T-helper 1 cell (primary cell): ENCODE results near the gene TIMM21.
A peak's percentile ranks its signal among the peaks of the same experiment; 100 is the strongest.

Experiments used
- DNase-seq, 5 donors: peaks; one replicate each; pipeline ENCODE4 v3.0.0-alpha.2; 2012 to 2020
- total RNA-seq, 4 donors: gene quantifications; one replicate each; lab custom pipeline; 2026; lab: John Stamatoyannopoulos, UW

Gene TIMM21, protein sequence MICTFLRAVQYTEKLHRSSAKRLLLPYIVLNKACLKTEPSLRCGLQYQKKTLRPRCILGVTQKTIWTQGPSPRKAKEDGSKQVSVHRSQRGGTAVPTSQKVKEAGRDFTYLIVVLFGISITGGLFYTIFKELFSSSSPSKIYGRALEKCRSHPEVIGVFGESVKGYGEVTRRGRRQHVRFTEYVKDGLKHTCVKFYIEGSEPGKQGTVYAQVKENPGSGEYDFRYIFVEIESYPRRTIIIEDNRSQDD
- 7.3 to 13.3 (median 8.7) reads per million in 4 donors for total RNA-seq

DNA sequence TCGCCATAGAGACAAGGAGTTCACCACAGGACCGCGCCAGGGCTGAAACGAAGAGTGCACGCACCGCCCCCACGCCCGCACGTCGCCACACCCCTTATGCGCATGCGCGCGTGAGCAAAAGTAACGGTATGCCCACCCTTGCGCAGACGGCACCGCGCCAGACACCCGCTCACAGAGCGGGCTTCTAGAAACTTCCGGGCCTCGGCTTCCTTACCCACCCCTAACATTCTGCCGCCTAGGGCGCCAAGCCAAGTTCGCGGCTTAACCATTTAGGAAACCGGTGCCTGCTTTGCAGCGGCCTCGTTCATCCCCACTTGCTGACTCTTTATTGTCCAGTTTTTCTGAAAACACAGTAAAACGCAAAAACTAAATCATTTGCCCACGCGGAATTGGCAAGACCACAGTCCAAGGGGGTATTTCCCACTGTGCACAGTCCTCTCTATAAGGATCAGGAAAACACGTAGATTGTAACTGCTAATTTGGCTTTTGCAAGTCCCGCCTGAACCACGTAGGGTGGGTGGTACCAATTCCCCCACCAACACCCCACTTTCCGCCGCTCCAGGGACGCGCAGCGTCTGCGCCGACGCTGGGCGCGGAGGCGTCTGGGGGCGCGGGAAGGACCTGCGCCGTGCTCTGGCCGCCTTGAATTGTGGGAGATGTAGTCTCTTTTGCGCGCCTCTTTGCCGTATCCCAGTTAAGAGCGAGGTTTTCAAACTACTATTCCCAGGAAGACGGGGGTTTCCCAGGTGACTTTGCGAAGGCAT, at the start of gene TIMM21, which contains the start of gene FBXO15:
TIMM21 (plus strand) TSS at position 745 of the 764 bp plus-strand sequence. CDS start 286 bp downstream, outside the sequence.
FBXO15 (minus strand) TSS at position 56 of the 764 bp plus-strand sequence; CDS start at position 7, 49 bp downstream.
- DNase-seq: peak; percentile 89 to 98 (median 91)

DNA sequence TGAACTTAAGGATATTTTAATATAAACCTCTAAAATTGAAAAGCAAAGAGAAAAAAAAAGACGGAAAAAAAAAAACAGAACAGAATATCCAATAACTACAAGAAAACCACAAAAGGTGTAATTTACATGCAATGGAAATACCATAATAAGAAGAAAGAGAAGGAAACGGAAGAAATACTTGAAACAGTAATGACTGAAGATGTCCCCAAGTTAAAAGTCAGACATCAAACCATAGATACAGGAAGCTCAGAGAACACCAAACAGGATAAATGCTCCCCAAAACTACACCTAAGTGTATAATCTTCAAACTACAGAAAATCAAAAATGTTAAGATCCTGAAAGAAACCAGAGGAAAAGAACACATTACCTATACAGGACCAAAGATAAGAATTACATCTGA, 39.9 kb upstream of the TIMM21 start:
- no peak for DNase-seq

DNA sequence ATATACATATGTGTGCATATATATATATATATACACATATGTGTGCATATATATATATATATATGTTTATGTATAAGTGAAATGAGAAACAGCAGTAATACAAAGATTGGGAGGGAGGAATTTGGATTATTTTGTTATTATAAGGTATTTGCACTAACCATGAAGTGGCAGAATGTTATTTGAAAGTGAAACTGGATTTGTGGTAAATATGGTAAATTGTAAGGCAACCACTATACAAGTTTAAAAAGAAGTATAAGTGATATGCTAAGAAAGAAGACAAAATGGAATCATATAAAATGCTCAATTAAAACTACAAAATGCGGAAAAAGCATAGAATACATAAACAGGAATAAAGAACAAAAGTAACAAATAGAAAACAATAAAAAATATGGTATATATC, 38.2 kb upstream of the TIMM21 start:
- DNase-seq: no peak

DNA sequence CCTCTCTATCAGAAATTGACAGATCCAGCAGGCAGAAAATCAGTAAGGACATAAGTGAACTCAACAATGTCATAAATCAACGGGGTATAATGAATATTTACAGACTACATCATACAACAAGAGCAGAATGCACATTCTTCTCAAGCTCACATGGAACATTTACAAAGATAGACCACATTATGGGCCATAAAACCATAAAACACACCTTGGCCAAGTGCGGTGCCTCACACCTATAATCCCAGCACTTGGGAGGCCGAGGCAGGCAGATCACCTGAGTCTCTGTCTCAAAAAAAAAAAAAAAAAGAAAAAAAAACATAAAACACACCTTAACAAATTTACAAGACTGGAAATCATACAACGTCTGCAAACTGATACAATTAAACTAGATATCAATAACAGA, 37.3 kb upstream of the TIMM21 start:
- no peak for DNase-seq

DNA sequence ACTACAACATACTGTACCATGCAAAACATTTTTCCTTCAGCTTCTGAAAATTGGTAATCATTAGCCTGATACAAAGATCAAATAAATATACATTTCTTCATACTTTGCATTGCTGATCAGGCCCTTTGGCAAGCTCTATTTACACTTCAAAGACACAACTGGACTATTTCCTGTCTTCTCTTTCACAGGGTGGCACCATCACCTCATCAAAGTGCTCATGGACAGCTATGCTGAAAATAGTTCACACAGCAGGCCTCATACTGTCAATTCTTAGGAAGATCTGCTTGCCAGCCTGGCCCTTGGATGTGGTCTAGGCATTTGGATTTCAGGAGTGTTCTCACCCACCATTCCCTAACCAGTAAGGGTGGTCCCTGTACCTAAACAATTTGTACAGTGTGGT, 34.6 kb upstream of the TIMM21 start:
- no peak for DNase-seq

DNA sequence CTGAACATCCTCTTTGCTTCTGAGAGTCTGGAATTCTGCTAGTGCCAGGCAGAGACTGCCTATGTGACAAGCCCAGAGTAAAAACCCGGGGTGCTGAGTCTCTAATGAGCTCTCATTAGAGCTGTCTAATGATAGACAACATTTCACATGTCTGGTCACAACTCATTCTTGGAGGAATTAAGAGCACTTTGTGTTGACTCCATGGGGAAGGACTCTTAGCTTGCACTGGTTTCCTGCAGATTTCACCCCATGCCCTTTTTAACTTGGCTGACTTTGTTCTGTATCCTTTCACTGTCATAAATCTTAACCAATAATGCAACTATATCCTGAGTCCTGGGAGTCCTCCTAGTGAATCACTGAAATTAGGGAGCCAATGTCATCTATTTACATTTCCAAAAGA, 34.2 kb upstream of the TIMM21 start:
- no peak for DNase-seq

DNA sequence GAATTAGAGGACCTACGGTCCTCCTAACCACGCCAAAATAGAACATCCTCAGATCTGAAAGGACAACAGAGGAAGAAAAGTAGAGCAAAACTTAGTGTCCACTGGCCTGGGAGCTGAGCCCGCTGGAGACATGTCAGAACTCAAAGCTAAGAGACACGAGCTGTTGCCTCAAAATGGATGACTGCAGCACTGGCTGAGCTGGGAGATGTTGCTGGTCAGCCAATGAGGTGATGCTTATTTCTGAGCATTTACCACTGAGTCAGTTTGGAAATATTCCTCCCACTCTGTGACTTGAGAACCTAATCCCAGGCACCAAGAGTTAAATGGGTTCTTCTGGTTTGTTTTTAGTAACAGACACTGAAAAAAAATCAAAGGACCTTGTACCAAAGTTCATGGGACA, 33.3 kb upstream of the TIMM21 start:
- DNase-seq: no peak

DNA sequence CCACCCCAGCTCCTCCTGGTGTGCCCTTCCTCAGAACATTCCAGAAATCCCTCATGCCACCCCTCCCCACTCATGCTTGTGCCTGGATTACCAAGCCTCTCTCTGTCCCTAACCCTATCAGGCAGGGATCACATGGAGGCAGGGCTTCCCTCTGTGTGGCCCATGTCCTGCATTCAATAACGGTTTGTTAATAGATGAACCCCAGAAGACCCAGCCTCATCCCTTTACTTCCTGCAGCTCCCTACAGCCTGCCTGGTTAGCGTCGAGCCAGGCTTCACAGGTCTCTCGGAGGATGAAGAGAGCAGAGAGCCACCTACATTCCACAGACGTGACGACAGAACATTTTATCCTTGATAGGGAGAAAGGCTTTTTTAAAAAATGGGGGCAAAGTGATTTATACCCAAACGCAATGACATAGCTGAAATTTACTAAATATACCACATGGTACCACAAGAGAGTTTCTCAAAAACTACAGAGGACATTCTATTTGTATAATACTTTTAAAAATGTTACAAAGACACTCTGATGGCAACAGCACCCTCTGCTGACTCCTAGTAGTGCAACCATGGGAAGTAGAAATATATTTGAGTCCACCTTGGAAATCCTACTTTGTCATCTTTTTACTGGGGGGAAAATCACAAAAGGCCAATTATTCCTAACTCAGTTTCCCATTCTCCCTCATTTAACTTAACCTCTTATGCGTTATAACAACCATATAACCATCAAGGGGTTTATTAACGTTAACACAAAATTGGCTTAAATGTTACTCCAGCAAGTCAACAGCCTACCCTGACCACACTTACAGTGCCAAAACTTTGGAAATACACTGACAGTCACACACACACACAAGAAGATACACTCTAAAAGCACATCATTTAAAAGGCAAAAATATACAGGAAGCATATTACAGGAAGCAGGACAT, 31.4 kb upstream of the TIMM21 start:
- peak in 2 of 5 donors; percentile 5 to 25 for DNase-seq

DNA sequence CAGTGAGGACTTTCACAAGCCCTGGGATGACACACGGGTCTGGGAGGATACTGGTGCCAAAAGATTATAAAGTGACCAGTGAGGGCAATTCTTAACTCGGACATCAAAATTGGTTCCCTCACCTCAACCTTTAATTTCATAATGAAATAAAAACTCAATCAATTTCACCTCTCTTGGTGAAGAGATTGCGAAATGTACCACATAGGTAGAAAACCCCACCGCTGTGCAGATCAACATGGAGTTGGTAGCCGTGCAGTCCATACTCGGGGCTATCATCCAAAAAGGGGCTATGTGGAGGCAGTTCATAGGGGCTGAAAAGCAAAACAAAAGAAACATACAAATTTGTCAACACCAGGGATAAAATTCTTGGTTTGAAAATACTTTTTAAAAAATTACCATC, 25.1 kb upstream of the TIMM21 start:
- DNase-seq: no peak

DNA sequence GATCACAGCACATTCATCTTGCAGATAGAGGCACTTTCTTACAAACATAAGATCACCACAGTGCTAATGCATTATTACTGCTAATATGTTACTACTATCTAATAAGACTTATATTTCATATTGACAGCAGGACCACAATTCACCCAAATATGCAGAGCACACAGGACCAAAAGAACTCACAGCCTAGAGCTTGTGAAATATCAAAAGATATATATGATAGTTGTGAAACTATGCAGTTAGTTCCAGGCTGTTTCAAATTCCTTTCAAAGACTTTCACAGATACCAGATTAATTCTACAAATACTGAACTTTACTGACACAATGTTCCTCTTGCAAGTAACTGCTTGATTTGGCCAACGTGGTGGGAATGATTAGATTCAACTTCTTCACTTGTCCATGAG, 23.7 kb upstream of the TIMM21 start:
- no peak for DNase-seq

DNA sequence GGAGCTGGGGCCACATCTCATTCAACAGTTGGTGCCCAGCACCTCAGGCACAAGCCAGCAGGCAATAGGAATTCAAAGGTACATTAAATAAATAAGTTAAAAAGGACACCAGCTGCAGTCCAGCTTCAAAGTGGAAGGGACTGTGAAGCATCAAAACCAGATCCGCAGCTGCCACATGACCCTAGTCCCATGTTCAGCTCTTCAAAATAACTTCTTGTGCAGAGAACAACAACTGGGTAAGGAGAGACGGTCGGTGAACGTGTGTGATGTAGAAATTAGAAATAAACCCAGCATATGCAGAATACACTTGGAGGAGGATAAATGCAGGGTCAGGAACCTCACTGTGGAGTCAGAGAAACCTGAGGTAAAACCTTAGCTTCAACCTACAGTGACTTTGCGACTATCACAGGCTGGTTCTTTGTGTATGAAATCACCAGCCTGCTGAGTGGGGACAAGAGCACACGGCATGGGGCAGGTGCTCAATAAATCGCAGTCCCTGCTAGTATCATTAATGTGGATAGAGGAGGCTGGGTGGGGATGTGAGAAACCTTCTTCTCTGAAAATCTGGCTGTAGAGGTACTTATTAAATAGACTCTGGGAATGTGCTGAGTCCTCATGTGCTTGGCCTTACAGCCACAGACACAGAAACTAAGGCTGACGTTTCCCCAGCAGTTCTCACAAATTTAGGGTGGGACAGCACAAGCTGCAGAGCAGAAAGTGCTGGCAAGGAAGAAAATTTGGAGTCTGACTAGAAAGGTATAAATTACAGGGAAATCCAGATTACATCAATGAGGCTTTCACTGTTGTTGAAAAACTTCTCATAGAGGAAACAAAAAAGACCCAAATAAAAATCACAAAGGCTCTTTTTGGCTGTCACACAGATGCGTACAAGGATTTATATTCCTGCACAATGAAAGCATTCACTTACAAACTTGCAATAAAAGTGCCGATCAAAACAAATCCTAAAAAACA, 21.4 kb upstream of the TIMM21 start:
- no peak for DNase-seq

DNA sequence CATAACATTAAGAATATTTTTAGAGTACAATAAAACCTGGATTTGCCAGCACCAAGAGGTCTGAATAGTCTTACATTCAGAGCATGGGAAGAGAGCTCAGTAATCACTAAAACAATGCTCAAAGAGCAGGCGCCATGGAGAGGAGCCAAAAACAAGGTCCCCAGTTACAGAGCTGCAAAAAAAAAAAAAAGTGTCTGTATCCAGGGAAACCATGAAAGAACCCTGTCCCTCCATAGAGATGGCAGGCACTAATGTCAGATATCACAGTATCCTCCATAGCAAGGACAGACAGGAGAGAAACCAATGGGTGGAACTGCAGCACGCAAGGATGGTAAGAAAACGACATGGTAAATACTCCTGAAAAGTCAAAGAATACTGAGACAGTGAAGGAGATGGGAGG, 20.2 kb upstream of the TIMM21 start:
- DNase-seq: no peak

DNA sequence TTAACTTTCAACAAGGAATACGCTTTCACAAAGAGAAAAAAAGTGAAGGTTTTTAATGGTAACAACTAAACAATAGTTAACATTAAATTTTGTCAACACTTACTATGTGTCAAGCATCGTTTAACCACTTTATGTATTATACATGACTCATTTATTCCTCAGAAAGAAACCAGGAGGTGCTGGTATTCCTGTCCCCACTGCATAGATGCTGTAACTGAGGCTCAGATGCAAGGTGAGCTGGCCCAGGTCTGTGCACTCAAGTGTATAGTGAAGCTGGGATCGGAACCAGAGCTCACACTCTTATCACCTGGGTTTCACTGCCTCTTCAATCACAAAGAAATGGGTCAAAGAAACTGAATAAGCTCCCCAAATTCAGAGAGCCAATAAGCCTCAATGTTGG, 17.2 kb upstream of the TIMM21 start:
- DNase-seq: no peak

DNA sequence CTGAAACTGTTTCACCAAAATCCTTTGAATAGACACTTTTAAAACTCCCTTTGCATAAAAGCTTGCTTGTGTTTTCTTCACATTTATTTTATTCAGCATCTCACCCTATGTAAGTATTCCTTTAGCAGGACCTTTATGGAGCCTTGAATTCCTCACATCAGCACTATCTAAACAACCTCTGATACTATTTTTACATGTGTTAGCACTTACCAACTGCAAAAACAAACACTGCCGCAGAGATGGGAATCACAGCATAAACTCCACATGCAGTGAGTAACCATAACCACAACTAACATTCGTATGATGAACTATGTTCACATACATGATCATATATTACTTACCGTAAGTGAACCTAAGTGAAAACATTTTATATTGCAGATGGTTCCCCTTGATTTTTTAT, 16.1 kb upstream of the TIMM21 start:
- no peak for DNase-seq

DNA sequence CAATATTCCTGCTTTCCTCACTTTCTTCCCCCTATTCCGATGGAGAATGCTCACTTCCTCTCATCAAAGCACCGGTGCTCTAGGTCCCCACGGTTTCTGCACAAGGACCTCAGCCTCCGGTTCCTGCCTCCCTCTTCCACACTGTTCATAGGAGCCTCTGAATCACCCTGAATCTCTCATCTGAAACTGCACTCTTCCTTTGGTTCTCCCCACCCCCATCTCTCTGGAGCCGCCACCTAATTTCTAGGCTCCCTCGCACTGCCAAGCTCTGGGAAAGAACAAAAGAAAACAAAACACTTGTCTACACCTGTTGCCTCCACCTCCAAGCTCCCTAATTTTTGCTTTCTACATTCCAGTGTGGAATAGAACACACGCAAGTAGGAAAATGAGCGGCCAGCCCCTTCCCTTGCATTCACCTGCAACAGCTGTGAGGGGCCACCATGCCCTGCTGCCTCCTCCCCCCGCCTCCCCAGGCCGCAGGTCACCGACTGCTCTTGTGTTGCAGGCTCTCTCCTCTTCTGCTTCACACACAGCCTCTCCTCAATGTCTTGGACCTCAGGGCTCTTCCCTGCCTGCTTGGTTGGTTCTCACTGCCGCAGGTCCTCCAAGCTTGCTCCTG, 10.3 kb upstream of the TIMM21 start:
- no peak for DNase-seq

DNA sequence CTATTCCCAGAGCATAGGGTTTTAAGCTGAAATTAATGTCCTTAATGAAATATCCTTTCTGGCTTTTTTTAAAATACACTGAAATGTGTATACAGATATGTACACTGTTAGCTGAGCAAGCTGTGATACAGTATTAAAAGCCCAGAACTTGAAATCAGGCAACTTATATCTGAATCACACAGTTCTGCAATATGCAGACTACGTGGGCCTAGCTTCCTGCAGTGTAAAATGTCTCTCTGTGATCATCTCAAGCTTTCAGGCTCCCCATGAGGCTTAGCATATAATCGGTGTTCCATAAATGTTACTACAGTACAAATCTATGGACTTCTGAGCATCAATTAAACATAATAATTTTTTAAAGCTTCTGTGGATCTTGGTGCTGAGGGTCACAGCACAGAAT, 8.9 kb upstream of the TIMM21 start:
- DNase-seq: no peak

DNA sequence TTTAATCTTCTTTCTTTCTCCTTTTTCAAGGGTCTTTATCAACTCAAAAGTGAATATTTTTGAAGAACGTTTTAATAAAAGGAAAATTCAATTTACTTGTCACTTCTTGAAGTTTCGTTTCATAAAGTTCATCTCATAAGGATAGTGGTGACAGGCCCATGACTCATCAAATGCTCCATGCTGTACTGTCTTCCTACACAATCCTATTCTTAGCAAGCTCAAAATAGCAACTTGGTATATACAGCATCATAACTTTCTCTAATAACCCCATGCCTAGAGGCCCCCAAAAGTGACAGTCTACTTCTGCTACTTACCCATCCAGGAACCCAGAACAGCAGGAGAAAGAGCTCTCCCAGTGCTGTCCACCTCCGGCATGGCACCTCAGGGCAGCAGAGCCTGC, 8.4 kb upstream of the TIMM21 start:
- peak in 1 of 5 donors; percentile 17 for DNase-seq

DNA sequence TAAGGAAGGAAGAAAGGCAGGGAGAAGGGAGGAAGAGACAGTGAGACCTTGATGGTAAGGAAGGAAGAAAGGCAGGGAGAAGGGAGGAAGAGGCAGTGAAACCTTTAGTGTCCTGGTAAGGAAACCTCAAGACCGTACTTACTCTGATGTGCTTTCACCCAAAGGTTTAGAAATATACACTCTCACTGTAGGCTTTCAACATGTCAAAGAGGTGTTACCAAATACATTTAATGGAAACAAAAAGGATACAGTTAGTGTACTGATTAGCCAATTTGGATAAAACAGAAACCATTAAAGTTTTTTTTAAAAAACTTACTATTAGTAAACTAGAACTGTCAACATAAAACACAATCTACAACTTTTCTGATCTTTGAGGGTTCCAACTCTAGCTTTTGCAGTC, 7.7 kb upstream of the TIMM21 start:
- no peak for DNase-seq

DNA sequence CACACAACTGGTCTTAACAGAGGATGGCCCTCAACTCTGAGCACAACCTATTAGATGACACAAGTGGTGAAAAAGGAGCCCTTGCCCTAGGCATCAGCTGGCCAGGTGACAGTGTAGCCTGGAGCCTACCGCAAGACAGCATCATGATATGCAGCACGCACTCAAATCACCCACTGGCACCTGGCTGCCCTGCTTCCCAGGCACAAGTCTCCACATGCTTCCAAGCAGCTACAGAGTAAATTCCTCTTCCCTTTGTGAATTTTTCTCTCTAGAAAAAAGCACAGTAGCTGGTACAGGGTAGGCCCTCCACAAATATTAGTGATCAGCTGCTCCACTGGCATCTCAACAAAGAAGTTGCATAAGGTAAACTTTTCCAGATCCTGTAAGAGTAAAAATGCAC, 6.7 kb upstream of the TIMM21 start:
- no peak for DNase-seq

DNA sequence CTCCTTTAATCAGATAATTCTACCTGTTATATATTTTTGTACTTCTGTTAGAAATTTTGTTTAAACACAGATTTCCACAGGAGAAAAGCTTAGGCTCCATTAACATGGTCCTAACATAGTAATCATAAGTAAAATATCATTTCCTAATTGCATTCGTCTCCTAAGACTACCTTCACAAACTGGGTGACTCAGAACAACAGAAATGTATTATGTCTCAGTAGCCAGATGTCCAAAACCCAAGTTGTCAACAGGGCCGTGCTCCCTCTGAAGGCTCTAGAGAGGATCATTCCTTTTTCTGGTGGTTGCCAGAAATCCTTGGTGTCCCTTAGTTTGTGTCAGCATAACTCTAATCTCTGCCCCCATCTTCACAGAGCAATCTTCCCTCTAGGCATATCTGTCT, 6.1 kb upstream of the TIMM21 start:
- DNase-seq: no peak

DNA sequence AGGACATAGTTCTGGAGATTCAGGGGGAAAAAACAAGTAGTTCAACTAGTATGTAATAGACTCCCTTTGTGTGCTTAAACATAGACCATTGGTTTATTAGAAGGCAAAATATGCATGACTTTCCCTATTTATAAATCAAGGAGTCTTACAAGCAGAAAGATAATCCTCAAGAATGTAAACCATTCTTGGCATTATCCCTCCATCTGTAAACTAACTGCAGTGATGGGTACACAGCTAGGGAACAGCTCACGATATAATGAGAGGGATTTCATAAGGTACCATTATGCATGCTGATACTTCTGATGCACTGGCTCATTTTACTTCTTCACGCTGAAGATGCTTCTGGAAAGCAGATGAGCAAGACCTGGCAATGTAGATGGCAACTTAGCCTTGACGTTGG, 1.6 kb upstream of the TIMM21 start:
- DNase-seq: no peak

DNA sequence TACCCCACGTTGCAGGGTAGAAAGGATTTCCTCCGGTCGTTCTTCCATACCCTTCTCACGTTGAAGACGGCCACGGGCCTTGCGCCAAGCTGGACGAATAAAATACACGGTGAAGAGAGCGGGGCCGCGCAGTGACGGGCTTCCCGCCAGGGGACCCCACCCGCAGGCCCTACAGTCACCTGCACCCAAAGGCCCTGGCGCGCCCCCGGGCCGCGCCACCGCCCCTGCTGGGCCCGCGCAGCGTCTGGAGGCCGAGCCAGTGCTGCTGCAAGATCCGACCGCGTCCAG, 888 bp upstream of the TIMM21 start:
- no peak for DNase-seq
